ENCODE data around the gene CACNA1C. TPM values are rescaled to one million over a fixed set of nuclear protein-coding genes. Genes with fewer than 3 reads are reported as not detected.

The CACNA1C gene
- total RNA-seq, 6 donors from 2014 or later: 5.2 to 45.1 (median 8.8) TPM

GRCh38 chr12:2231956-2232355 lies 179.2 kb downstream of the CACNA1C start:
- H3K27ac ChIP-seq: no peak overlapping the region
- 69 to 88% methylated on average over 3 of the region's 3 CpGs for WGBS, 2 donors

DNA sequence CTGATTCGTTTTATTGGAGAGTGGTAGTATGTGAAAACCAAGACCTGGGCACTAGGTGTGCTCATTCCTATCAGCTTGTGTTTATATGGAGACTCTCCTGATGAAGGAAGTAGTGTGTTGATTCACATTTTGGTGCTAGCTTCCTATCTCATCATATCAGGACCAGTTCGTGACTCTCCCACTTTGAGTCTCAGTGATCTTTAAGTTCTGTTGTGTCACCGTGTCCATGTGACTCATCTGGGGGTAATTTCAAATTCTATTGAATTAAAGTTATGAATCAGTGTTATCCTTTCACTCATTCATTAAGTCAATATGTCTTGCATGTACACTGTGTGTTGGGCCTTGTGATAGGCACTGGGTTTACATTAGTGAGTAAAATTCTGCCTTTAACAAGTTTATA lies 180.2 kb downstream of the CACNA1C start:
- 87 to 91% methylated on average over 3 of the region's 3 CpGs for WGBS, 2 donors
- TF ChIP-seq CTCF (IDR thresholded peaks at IDR 0.05): no peak
- TF ChIP-seq POLR2A (IDR thresholded peaks at IDR 0.05): no peak
- no peak for TF ChIP-seq POLR2AphosphoS5 (IDR thresholded peaks at IDR 0.05)
- TF ChIP-seq EP300 (IDR thresholded peaks at IDR 0.05): no peak

More at GRCh38 chr12:2231956-2232355, 179.2 kb downstream of the CACNA1C start:
- H3K27me3 ChIP-seq: no peaks in the 10 kb centered on the region
- H3K4me3 ChIP-seq: no peak overlapping the region
- ATAC-seq (ENCODE audit: low FRiP score in 2 of 2) (no peak), DNase-seq (no peak)
- TF ChIP-seq EP300 (IDR thresholded peaks at IDR 0.05) (no peak), POLR2AphosphoS5 (IDR thresholded peaks at IDR 0.05) (no peak), POLR2A (IDR thresholded peaks at IDR 0.05) (no peak), CTCF (IDR thresholded peaks at IDR 0.05) (no peak)
- no peaks in the 10 kb centered on the region for H3K36me3 ChIP-seq
- no peaks in the 10 kb centered on the region for H3K9me3 ChIP-seq
- no peaks in the 10 kb centered on the region for H3K4me1 ChIP-seq

DNA sequence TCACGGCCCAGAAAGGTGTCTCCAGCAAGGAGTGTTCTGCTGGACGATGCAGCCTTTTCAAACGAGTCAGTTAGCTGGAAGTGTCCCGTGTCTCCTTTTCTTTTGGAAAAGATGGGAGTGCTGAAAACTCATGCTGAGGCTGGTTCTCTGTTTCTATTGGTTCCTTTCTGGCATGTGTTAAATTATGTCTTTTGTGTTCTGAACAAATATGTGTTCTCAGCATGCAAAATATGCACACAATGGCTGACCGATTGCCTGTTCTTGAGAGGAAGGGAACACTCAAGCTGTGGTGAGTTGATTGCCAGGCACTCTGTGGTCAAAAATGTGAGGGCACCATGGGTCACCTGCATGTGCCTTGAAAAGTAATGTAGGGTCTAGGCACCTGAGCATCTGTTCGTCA lies 181.3 kb downstream of the CACNA1C start:
- TF ChIP-seq CTCF (IDR thresholded peaks at IDR 0.05) (no peak), POLR2AphosphoS5 (IDR thresholded peaks at IDR 0.05) (no peak), EP300 (IDR thresholded peaks at IDR 0.05) (no peak), POLR2A (IDR thresholded peaks at IDR 0.05) (no peak)
- 78 to 81% methylated on average over 5 to 6 of the region's 6 CpGs for WGBS, 2 donors
- H3K4me1 ChIP-seq: no peaks in the 10 kb centered on the region
- no peak overlapping the region for H3K4me3 ChIP-seq
- no peaks in the 10 kb centered on the region for H3K9me3 ChIP-seq
- no peak overlapping the region for H3K27ac ChIP-seq
- no peaks in the 10 kb centered on the region for H3K27me3 ChIP-seq
- no peak for ATAC-seq (ENCODE audit: low FRiP score in 2 of 2)
- no peak for DNase-seq
- H3K36me3 ChIP-seq: no peaks in the 10 kb centered on the region

More for the DNA sequence above, 180.2 kb downstream of the CACNA1C start:
- DNase-seq (no peak), ATAC-seq (ENCODE audit: low FRiP score in 2 of 2) (no peak)
- H3K27ac ChIP-seq: no peak overlapping the region
- no peaks in the 10 kb centered on the region for H3K9me3 ChIP-seq
- no peaks in the 10 kb centered on the region for H3K36me3 ChIP-seq
- no peak overlapping the region for H3K4me3 ChIP-seq
- no peaks in the 10 kb centered on the region for H3K27me3 ChIP-seq
- no peaks in the 10 kb centered on the region for H3K4me1 ChIP-seq

GRCh38 chr12:2234646-2235350 lies 182.0 kb downstream of the CACNA1C start:
- Histone ChIP-seq H3K27me3 (no peaks in the 10 kb centered on the region), H3K9me3 (no peaks in the 10 kb centered on the region), H3K4me3 (no peak overlapping the region), H3K4me1 (no peaks in the 10 kb centered on the region), H3K27ac (no peak overlapping the region), H3K36me3 (no peaks in the 10 kb centered on the region)
- DNase-seq (no peak), ATAC-seq (ENCODE audit: low FRiP score in 2 of 2) (no peak)
- 85 to 89% methylated on average over 10 of the region's 10 CpGs for WGBS, 2 donors
- TF ChIP-seq POLR2A (IDR thresholded peaks at IDR 0.05) (no peak), CTCF (IDR thresholded peaks at IDR 0.05) (no peak), POLR2AphosphoS5 (IDR thresholded peaks at IDR 0.05) (no peak), EP300 (IDR thresholded peaks at IDR 0.05) (no peak)

Measured in upper lobe of left lung (tissue), 6 donors.